HFFc6 (cell line): ENCODE measurements around the gene KLF6. TPM values are rescaled to one million over a fixed set of nuclear protein-coding genes. Genes with fewer than 3 reads are reported as not detected.

ENCODE experiments used
- DNase-seq: peaks from one replicate; pipeline ENCODE4 v3.0.0-alpha.2; 2018
- H3K27ac Mint-ChIP-seq: 2 replicates; pipeline ENCODE4 v1.8.0; 2020; ENCODE audit warnings: mild to moderate bottlenecking, mixed read lengths
- H3K27me3 Mint-ChIP-seq: 2 replicates; pipeline ENCODE4 v1.8.0; 2021; ENCODE audit warnings: mild to moderate bottlenecking, moderate library complexity, mixed read lengths; ENCODE audit not compliant: insufficient read depth
- H3K36me3 Mint-ChIP-seq: 2 replicates; pipeline ENCODE4 v1.8.0; 2021; ENCODE audit warnings: low read depth, mixed read lengths
- H3K4me1 Mint-ChIP-seq: 2 replicates; pipeline ENCODE4 v1.8.0; 2020; ENCODE audit warnings: low read depth, mixed read lengths
- H3K4me3 Mint-ChIP-seq: 2 replicates; pipeline ENCODE4 v1.8.0; 2020; ENCODE audit warnings: mild to moderate bottlenecking, moderate library complexity, mixed read lengths
- H3K9me3 Mint-ChIP-seq: 2 replicates; pipeline ENCODE4 v1.8.0; 2020; ENCODE audit warnings: mild to moderate bottlenecking, mixed read lengths
- total RNA-seq, 6 experiments: library from RNA; stranded (reverse); fragmentation: NEBNext Ultra II Directional; extraction: Animal tissue kit (Norgen Biotek cat#: 25700); gene quantifications; 2 replicates in 1 of 6; 3 replicates in 5 of 6; pipeline ENCODE4 v1.2.3, GENCODE V29; 2021
- TF ChIP-seq, protein P1 (sequence below): fragments of 200-600 bp; sonication (generic); IDR thresholded peaks from 2 replicates; pipeline ENCODE4 v1.5.0; 2021; ENCODE audit warnings: antibody characterized with exemption, mild to moderate bottlenecking

Gene KLF6
- total RNA-seq, 6 experiments from 2014 or later: 114 to 154 (median 142) TPM

DNA sequence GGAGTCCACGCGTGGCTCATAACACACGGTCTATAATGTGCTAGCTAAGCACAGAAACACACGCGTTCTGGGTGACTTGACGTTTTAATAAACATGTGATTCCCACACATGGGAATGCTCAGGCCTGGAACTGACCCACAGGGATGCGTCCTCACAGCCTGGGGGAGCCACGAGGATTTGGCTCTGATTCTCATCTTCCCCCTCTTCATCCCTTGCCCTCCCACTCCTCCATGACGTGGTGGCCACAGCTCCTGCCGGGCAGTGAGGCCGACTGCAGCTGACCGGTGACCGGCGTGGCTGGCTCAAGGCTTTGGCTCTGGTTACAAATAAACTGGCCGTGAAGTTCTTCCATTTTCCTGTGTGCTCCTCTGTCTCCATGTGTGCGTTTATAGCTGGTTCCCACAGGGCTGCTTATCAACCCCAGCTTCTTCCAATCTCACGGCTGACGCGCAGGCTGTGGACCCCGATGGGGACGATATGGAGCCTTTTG is 40.9 kb upstream of the KLF6 start:
- peaks cover 81% of the 10 kb centered on the region for H3K4me1 Mint-ChIP-seq
- no peaks in the 10 kb centered on the region for H3K36me3 Mint-ChIP-seq
- TF ChIP-seq, protein P1, sequence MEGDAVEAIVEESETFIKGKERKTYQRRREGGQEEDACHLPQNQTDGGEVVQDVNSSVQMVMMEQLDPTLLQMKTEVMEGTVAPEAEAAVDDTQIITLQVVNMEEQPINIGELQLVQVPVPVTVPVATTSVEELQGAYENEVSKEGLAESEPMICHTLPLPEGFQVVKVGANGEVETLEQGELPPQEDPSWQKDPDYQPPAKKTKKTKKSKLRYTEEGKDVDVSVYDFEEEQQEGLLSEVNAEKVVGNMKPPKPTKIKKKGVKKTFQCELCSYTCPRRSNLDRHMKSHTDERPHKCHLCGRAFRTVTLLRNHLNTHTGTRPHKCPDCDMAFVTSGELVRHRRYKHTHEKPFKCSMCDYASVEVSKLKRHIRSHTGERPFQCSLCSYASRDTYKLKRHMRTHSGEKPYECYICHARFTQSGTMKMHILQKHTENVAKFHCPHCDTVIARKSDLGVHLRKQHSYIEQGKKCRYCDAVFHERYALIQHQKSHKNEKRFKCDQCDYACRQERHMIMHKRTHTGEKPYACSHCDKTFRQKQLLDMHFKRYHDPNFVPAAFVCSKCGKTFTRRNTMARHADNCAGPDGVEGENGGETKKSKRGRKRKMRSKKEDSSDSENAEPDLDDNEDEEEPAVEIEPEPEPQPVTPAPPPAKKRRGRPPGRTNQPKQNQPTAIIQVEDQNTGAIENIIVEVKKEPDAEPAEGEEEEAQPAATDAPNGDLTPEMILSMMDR: peak; percentile 26; the same call in 1 of the 2 replicates
- H3K27me3 Mint-ChIP-seq: no peaks in the 10 kb centered on the region; the same call in 1 of the 2 replicates
- H3K9me3 Mint-ChIP-seq: no peaks in the 10 kb centered on the region
- DNase-seq: peak; percentile 67
- H3K27ac Mint-ChIP-seq: peak overlapping the region; percentile 94
- peak overlapping the region; percentile 72 for H3K4me3 Mint-ChIP-seq

DNA sequence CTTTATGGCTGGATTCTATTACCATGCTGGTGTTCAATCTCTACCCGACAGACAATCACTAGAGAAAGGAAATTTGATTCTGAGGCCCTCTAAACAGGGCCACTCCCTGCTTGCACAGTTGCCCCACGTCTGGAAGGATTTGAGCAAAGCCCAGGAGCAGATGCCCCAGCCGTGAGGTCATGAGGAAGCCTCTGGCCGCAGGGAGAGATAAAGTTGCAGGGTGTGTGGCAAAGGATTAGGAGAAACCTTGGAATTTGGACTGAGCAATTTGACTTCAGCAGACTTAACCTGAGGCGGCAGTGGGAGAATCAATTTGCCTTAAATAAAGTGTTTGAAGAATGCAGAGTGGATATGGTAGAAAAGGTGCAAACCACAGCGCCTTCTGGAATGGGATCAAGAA is 40.2 kb upstream of the KLF6 start:
- H3K27ac Mint-ChIP-seq: peak overlapping the region; percentile 94
- H3K9me3 Mint-ChIP-seq: no peaks in the 10 kb centered on the region
- no peaks in the 10 kb centered on the region; the same call in 1 of the 2 replicates for H3K27me3 Mint-ChIP-seq
- H3K36me3 Mint-ChIP-seq: no peaks in the 10 kb centered on the region
- TF ChIP-seq, protein P1: no peak
- DNase-seq: peak; percentile 83
- H3K4me3 Mint-ChIP-seq: peak overlapping the region; percentile 72
- peaks cover 81% of the 10 kb centered on the region for H3K4me1 Mint-ChIP-seq

DNA sequence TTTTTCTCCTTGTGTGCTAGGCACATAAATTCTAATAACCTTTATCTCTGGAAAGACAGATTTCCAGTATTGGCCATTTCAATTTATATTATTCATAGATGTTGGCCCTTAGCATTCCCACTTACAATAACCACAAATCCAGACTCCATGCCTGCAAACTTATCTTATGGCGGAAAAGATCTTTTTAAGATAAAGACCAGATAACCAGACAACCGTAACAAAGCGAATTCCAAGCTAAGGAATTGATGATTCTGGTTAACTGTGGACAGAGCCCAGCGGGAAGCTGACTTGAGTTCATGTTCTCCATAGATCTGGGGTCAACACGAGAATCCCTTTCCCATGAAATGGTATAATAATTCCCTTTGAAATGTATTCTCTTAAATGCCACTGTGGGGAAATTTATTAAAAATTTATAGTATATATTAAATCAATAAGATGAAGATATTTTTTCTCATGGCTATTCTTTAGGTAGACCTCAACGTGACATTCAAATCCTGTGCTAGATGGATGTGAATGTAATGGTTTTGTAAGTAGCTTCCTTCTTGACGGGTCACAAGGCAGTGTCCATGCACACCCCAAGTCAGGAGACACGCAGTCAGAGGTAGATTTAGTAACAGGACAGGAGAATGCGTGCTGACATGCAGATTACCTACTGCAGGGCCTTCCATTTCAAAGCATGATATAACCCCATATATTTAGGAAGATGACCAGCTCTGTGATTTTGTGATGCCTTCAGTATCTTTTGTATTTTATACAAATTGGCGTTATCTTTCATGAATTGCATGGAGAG is 37.7 kb upstream of the KLF6 start:
- H3K4me3 Mint-ChIP-seq: no peak overlapping the region
- no peak overlapping the region for H3K27ac Mint-ChIP-seq
- TF ChIP-seq, protein P1: no peak
- H3K9me3 Mint-ChIP-seq: no peaks in the 10 kb centered on the region
- H3K36me3 Mint-ChIP-seq: no peaks in the 10 kb centered on the region
- H3K4me1 Mint-ChIP-seq: peaks cover 63% of the 10 kb centered on the region
- DNase-seq: no peak
- no peaks in the 10 kb centered on the region; the same call in 1 of the 2 replicates for H3K27me3 Mint-ChIP-seq

DNA sequence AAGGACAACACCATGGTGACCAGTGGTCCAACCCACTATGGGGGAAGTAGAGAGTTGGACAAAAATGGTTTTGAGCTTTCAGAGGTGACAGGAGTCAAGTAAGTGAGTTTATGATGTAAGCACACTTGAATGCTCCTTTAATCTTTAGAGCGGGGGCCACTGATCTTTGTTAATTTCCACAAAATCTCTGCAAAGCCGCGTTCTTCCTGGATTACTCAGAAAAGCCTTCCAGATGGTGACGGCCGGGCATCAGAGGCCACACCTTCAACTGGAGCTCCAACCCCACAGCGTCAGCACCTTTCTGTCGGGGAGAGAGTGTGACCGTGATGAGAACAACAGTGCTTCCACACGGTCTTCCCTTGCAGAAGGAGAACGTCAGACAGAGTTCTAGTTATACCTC is 35.2 kb upstream of the KLF6 start:
- Mint-ChIP-seq H3K27me3 (peaks cover 1% of the 10 kb centered on the region), H3K4me3 (peak overlapping the region; percentile 77), H3K27ac (peak overlapping the region; percentile 86), H3K36me3 (no peaks in the 10 kb centered on the region), H3K4me1 (peaks cover 42% of the 10 kb centered on the region), H3K9me3 (no peaks in the 10 kb centered on the region)
- TF ChIP-seq, protein P1: no peak
- DNase-seq: peak; percentile 86

DNA sequence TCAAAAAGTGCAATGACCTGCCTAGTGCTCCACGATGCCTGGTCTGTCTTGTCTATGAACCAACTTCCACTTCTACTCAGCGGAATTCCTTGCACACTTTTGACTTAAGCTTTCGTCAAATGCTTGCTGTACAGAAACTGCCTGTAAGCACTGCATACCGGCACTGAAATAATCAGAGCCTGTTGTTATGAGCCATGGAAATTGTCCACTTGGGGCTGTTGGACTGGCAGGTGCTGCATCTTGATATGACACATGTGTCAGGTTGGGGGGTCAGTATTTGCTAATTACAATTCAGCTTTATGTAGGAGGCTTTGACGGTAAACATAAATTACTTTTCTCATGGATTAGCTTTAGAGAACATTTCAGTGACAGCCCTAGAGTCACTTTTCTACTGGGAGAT is 32.0 kb upstream of the KLF6 start:
- no peaks in the 10 kb centered on the region for H3K36me3 Mint-ChIP-seq
- no peaks in the 10 kb centered on the region for H3K9me3 Mint-ChIP-seq
- H3K4me1 Mint-ChIP-seq: peaks cover 45% of the 10 kb centered on the region
- TF ChIP-seq, protein P1: no peak
- no peak for DNase-seq
- H3K27me3 Mint-ChIP-seq: peaks cover 1% of the 10 kb centered on the region
- no peak overlapping the region for H3K27ac Mint-ChIP-seq
- no peak overlapping the region for H3K4me3 Mint-ChIP-seq
